GM18867 (cell line): ENCODE results near the gene ACIN1.

Experiments used
- ATAC-seq: cut with Tn5 transposase; IDR thresholded peaks from one replicate; pipeline ENCODE4 v1.9.1; 2021; ENCODE audit warnings: mild to moderate bottlenecking, moderate library complexity; ENCODE audit not compliant: unreplicated experiment

Gene ACIN1

GRCh38 chr14:23058654-23059504 is 36.1 kb downstream of the ACIN1 start:
- ATAC-seq: no peak

- ATAC-seq: peak; percentile 63
Measured at GRCh38 chr14:23057757-23058653, 36.9 kb downstream of the ACIN1 start.

- ATAC-seq: peak; percentile 57
Measured at GRCh38 chr14:23056956-23057756, 37.8 kb downstream of the ACIN1 start, which contains the start of gene CDH24. Gene CDH24 (minus strand): TSS chr14:23057520. CDS start chr14:23055733, 1,787 bp downstream.

GRCh38 chr14:23056145-23056955 is 38.6 kb downstream of the ACIN1 start:
- ATAC-seq: peak; percentile 60

GRCh38 chr14:23055621-23056144 is 39.3 kb downstream of the ACIN1 start:
- ATAC-seq: no peak

GRCh38 chr14:23055147-23055550 is 39.8 kb downstream of the ACIN1 start:
- ATAC-seq: no peak

- ATAC-seq: no peak
Measured at GRCh38 chr14:23054000-23054811, 40.7 kb downstream of the ACIN1 start.

- no peak for ATAC-seq
Measured at GRCh38 chr14:23053426-23053825, 41.5 kb downstream of the ACIN1 start.

GRCh38 chr14:23052671-23053070 is 42.3 kb downstream of the ACIN1 start:
- ATAC-seq: no peak

GRCh38 chr14:23052182-23052623 is 42.7 kb downstream of the ACIN1 start:
- ATAC-seq: no peak

- ATAC-seq: no peak
Measured at GRCh38 chr14:23051141-23052057, 43.5 kb downstream of the ACIN1 start.

- no peak for ATAC-seq
Measured at GRCh38 chr14:23049011-23049410, 45.9 kb downstream of the ACIN1 start.

- no peak for ATAC-seq
Measured at GRCh38 chr14:23047751-23048693, 46.9 kb downstream of the ACIN1 start.

- ATAC-seq: no peak
Measured at GRCh38 chr14:23047034-23047634, 47.8 kb downstream of the ACIN1 start.

GRCh38 chr14:23045419-23046357 is 49.2 kb downstream of the ACIN1 start:
- ATAC-seq: no peak
